H1 (cell line): ENCODE results near the gene HENMT1. TPM values are rescaled to one million over a fixed set of nuclear protein-coding genes. Genes with fewer than 3 reads are reported as not detected.

Experiments
- CTCF ChIA-PET: fragments of 300-600 bp; sonication (Branson Sonifier 250); formaldehyde crosslinking; loops from one replicate; lab custom pipeline; 2021; ENCODE audit not compliant: partially characterized antibody; lab: Charles Lee
- POLR2A ChIA-PET: fragments of 300-600 bp; sonication (Branson Sonifier 250); formaldehyde crosslinking; loops from one replicate; lab custom pipeline; 2021; ENCODE audit warnings: inconsistent platforms; ENCODE audit not compliant: partially characterized antibody; lab: Charles Lee
- DNase-seq, 2 experiments: peaks; one replicate each; pipeline versions ENCODE4 v3.0.0 to v3.0.0-alpha.2; 2010 to 2022; ENCODE audit warnings: low spot score in 2 of 2, low read depth in 1 of 2, mixed read lengths in 1 of 2
- FAIRE-seq: peaks from 2 replicates; lab custom pipeline; 2011; peaks lifted over from hg19 to GRCh38; lab: Jason Lieb, UNC
- H2AFZ ChIP-seq: 2 replicates; pipeline ENCODE4 v1.8.1; 2012; ENCODE audit warnings: low read length, inconsistent platforms
- H2AK5ac ChIP-seq: 2 replicates; pipeline ENCODE4 v1.6.1; 2013; ENCODE audit warnings: low read depth, low read length
- H2BK120ac ChIP-seq: replicated peaks from 2 replicates; pipeline ENCODE3; 2013; ENCODE audit warnings: low read depth, low read length, inconsistent platforms
- H2BK12ac ChIP-seq: 2 replicates; pipeline ENCODE4 v1.6.1; 2013; ENCODE audit warnings: low read depth, low read length
- H2BK15ac ChIP-seq: 2 replicates; pipeline ENCODE4 v1.6.1; 2013; ENCODE audit warnings: low read length
- H2BK20ac ChIP-seq: 2 replicates; pipeline ENCODE4 v1.6.1; 2013; ENCODE audit warnings: low read length
- H2BK5ac ChIP-seq: 2 replicates; pipeline ENCODE4 v1.6.1; 2013; ENCODE audit warnings: low read depth, low read length
- H3K14ac ChIP-seq: 2 replicates; pipeline ENCODE4 v1.6.1; 2013; ENCODE audit warnings: inconsistent platforms; ENCODE audit not compliant: insufficient read length
- H3K18ac ChIP-seq: 2 replicates; pipeline ENCODE4 v1.6.1; 2013; ENCODE audit warnings: low read length; ENCODE audit errors: extremely low read depth
- H3K23ac ChIP-seq: 2 replicates; pipeline ENCODE4 v1.6.1; 2013; ENCODE audit warnings: inconsistent platforms; ENCODE audit not compliant: insufficient read length
- H3K23me2 ChIP-seq: 2 replicates; pipeline ENCODE4 v1.6.1; 2013; ENCODE audit warnings: low read depth, low read length
- H3K27ac ChIP-seq: 2 replicates; pipeline ENCODE4 v1.6.1; 2011; ENCODE audit warnings: low read depth, low read length, inconsistent platforms
- H3K27me3 ChIP-seq, 4 experiments: replicated peaks in 1 of 4; 1 replicate in 1 of 4; 2 replicates in 3 of 4; pipeline versions ENCODE4 v1.6.1 to v1.8.1; 2011 to 2013; ENCODE audit warnings: low read length in 3 of 4, mild to moderate bottlenecking in 3 of 4, inconsistent platforms in 2 of 4, mixed read lengths in 2 of 4, moderate library complexity in 1 of 4; ENCODE audit not compliant: control insufficient read depth in 3 of 4, insufficient read depth in 3 of 4; ENCODE audit errors: extremely low read depth in 1 of 4
- H3K36me3 ChIP-seq, 4 experiments: 2 replicates each; pipeline versions ENCODE4 v1.6.1 to v1.8.1; 2011 to 2013; ENCODE audit warnings: mild to moderate bottlenecking in 4 of 4, low read length in 3 of 4, moderate library complexity in 2 of 4, control low read depth in 1 of 4, inconsistent platforms in 1 of 4; ENCODE audit not compliant: insufficient read depth in 4 of 4, control insufficient read depth in 2 of 4
- H3K4ac ChIP-seq: replicated peaks from 2 replicates; pipeline ENCODE3; 2013; ENCODE audit warnings: low read length, low read depth, mixed read lengths, inconsistent platforms; ENCODE audit not compliant: insufficient read length
- H3K4me1 ChIP-seq, 4 experiments: replicated peaks in 1 of 4; 1 replicate in 1 of 4; 2 replicates in 3 of 4; pipeline versions ENCODE4 v1.6.1 to v1.8.1; 2011 to 2013; ENCODE audit warnings: low read length in 3 of 4, inconsistent platforms in 2 of 4, mixed read lengths in 1 of 4; ENCODE audit not compliant: insufficient read depth in 4 of 4, control insufficient read depth in 3 of 4
- H3K4me2 ChIP-seq, 2 experiments: 2 replicates each; pipeline versions ENCODE4 v1.6.1 to v1.8.1; 2011 to 2013; ENCODE audit warnings: low read depth in 2 of 2, low read length in 2 of 2, control low read depth in 1 of 2, inconsistent platforms in 1 of 2, mild to moderate bottlenecking in 1 of 2; ENCODE audit not compliant: insufficient read depth in 1 of 2
- H3K4me3 ChIP-seq, 4 experiments: fragments of 200-600, 300-600 bp in 1 of 4; sonication (generic), shearing (Covaris generic), sonication (Bioruptor Twin) in 1 of 4; 2 replicates each; pipeline versions ENCODE4 v1.5.1 to v1.8.1; 2011 to 2016; ENCODE audit warnings: low read length in 4 of 4, low read depth in 3 of 4, control low read depth in 2 of 4, inconsistent platforms in 2 of 4, mild to moderate bottlenecking in 2 of 4, mixed read lengths in 1 of 4, moderate library complexity in 1 of 4; ENCODE audit not compliant: insufficient read depth in 2 of 4; ENCODE audit errors: extremely low read depth in 1 of 4
- H3K56ac ChIP-seq: replicated peaks from 2 replicates; pipeline ENCODE3; 2013; ENCODE audit warnings: low read depth, mild to moderate bottlenecking, mixed read lengths, low read length, inconsistent platforms; ENCODE audit not compliant: insufficient read length
- H3K79me1 ChIP-seq: 2 replicates; pipeline ENCODE4 v1.6.1; 2013; ENCODE audit warnings: low read depth, low read length, control low read depth
- H3K79me2 ChIP-seq, 2 experiments: 2 replicates each; pipeline versions ENCODE4 v1.6.1 to v1.8.1; 2012 to 2013; ENCODE audit warnings: low read length in 2 of 2, mild to moderate bottlenecking in 2 of 2, inconsistent platforms in 1 of 2; ENCODE audit not compliant: insufficient read depth in 2 of 2, control insufficient read depth in 1 of 2
- H3K9ac ChIP-seq, 4 experiments: replicated peaks in 1 of 4; 1 replicate in 1 of 4; 2 replicates in 3 of 4; pipeline versions ENCODE4 v1.6.1 to v1.8.1; 2011 to 2013; ENCODE audit warnings: low read depth in 3 of 4, low read length in 3 of 4, control low read depth in 2 of 4, mild to moderate bottlenecking in 2 of 4, moderate library complexity in 2 of 4, inconsistent platforms in 1 of 4; ENCODE audit errors: extremely low read depth in 1 of 4
- H3K9me3 ChIP-seq, 2 experiments: 2 replicates each; pipeline versions ENCODE4 v1.6.1 to v1.8.1; 2012 to 2013; ENCODE audit warnings: mild to moderate bottlenecking in 2 of 2, moderate library complexity in 2 of 2, control low read depth in 1 of 2, inconsistent platforms in 1 of 2, low read depth in 1 of 2, low read length in 1 of 2, mixed read lengths in 1 of 2; ENCODE audit not compliant: insufficient read depth in 2 of 2
- H4K20me1 ChIP-seq, 2 experiments: replicated peaks in 1 of 2; 2 replicates each; pipeline versions ENCODE3 to v1.8.1; 2011 to 2013; ENCODE audit warnings: inconsistent platforms in 2 of 2, low read length in 2 of 2, mild to moderate bottlenecking in 1 of 2; ENCODE audit not compliant: insufficient read depth in 2 of 2, control insufficient read depth in 1 of 2
- H4K5ac ChIP-seq: 2 replicates; pipeline ENCODE4 v1.6.1; 2013; ENCODE audit warnings: low read length, low read depth, mixed read lengths, inconsistent platforms; ENCODE audit not compliant: insufficient read length
- H4K8ac ChIP-seq: 2 replicates; pipeline ENCODE4 v1.8.0; 2013; ENCODE audit warnings: mild to moderate bottlenecking, moderate library complexity, low read length, inconsistent platforms; ENCODE audit not compliant: insufficient read depth; ENCODE audit errors: extremely low read depth
- H4K91ac ChIP-seq: replicated peaks from 2 replicates; pipeline ENCODE3; 2013; ENCODE audit warnings: low read length, mixed read lengths, inconsistent platforms; ENCODE audit not compliant: insufficient read length
- EGR1 ChIP-seq: IDR thresholded peaks from 2 replicates; pipeline ENCODE4 v1.6.1; 2011; ENCODE audit warnings: low read depth, low read length, borderline replicate concordance
- HDAC2 ChIP-seq, 2 experiments: fragments of 300-600 bp in 1 of 2; sonication (generic) in 1 of 2; IDR thresholded peaks; 2 replicates each; pipeline ENCODE4 v1.6.1; 2011 to 2012; ENCODE audit warnings: low read depth in 2 of 2, low read length in 2 of 2, mild to moderate bottlenecking in 2 of 2, moderate library complexity in 2 of 2, borderline replicate concordance in 1 of 2, inconsistent platforms in 1 of 2
- KDM4A ChIP-seq: IDR thresholded peaks from one replicate; pipeline ENCODE4 v1.7.1; 2012; ENCODE audit warnings: low read depth, mild to moderate bottlenecking, moderate library complexity, low read length, inconsistent platforms; ENCODE audit not compliant: severe bottlenecking
- POLR2AphosphoS5 ChIP-seq: IDR thresholded peaks from 2 replicates; pipeline ENCODE4 v1.6.1; 2011; ENCODE audit warnings: low read depth, low read length
- RBBP5 ChIP-seq: IDR thresholded peaks from 2 replicates; pipeline ENCODE4 v1.7.1; 2012; ENCODE audit warnings: low read depth, mild to moderate bottlenecking, inconsistent platforms, low read length, moderate library complexity, borderline replicate concordance
- RFX5 ChIP-seq: IDR thresholded peaks from 2 replicates; pipeline ENCODE4 v1.6.1; 2011; ENCODE audit warnings: low read depth, low read length, improper control_type of control experiment, borderline replicate concordance
- WGBS, 2 experiments: shearing (Covaris generic) in 1 of 2; methylation state at CpG; one replicate each; pipeline versions ENCODE4 v1.1.6 to v1.1.7; 2013 to 2015; ENCODE audit warnings: low lambda C conversion rate in 2 of 2, mixed read lengths in 2 of 2, inconsistent platforms in 1 of 2, low coverage in 1 of 2, missing lambda C conversion rate in 1 of 2; ENCODE audit not compliant: insufficient replicate concordance in 2 of 2, insufficient coverage in 1 of 2, insufficient read length in 1 of 2; ENCODE audit errors: extremely low coverage in 1 of 2, missing lambda C conversion rate in 1 of 2; 5-methylcytosine and 5-hydroxymethylcytosine counted together
- polyA plus RNA-seq, 7 experiments: library from polyadenylated mRNA; depleted of rRNA in 3 of 7; stranded (reverse) in 5 of 7; unstranded in 2 of 7; fragments of >200 nt in 5 of 7; fragments of 200-250 nt in 2 of 7; gene quantifications; 1 replicate in 5 of 7; 2 replicates in 1 of 7; 4 replicates in 1 of 7; pipeline versions ENCODE4 v1.2.1 to v1.2.3, GENCODE V29; 2011 to 2013; ENCODE audit warnings: missing spikeins in 2 of 7, mixed read lengths in 2 of 7
- total RNA-seq: library from RNA; stranded (reverse); fragmentation: NEBNext Ultra II Directional; extraction: Animal tissue kit (Norgen Biotek cat#: 25700); gene quantifications from 2 replicates; pipeline ENCODE4 v1.2.1, GENCODE V29; 2021

Gene HENMT1
- total and polyA plus RNA-seq, 2 of the 8 experiments (the other 6 are each of a cell fraction or from before 2014, with no cell fraction given) = 2.9 to 5.6 TPM

DNA sequence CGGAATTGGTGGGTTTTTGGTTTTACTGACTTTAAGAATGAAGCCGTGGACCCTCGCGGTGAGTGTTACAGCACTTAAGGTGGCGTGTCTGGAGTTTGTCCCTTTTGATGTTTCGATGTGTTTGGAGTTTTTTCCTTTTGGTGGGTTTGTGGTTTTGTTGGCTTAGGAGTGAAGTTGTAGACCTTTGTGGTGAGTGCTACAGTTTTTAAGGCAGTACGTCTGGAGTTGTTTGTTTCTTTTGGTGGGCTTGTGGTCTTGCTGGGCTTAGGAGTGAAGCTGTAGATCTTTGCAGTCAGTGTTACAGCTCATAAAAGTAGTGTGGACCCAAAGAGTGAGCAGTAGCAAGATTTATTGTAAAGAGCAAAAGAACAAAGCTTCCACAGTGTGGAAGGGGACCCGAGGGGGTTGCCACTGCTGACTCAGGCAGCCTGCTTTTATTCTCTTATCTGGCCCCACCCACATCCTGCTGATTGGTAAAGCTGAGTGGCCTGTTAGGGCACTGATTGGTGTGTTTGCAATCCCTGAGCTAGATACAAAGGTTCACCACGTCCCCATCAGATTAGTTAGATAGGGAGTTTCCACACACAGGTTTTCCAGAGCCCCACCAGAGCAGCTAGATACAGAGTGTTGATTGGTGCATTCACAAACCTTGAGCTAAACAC, 20.9 kb downstream of the HENMT1 start:
- no peak overlapping the region for H3K14ac ChIP-seq
- no peak overlapping the region for H3K9ac ChIP-seq
- H3K27me3 ChIP-seq = no peaks in the 10 kb centered on the region
- H2BK12ac ChIP-seq = no peak overlapping the region
- no peak overlapping the region for H4K91ac ChIP-seq
- ChIA-PET POLR2A (interaction anchor here (1.5 kb wide), 1 partner anchor 52 kb away, joined by 3 read pairs; the partner anchor contains the start of gene PRPF38B), CTCF (interaction anchor here (0.7 to 1.7 kb wide), 3 partner anchors 9 to 127 kb away, joined by 3 to 6 read pairs (median 3); partner anchors contain the start of gene EEIG2)
- no peak for DNase-seq
- no peak overlapping the region for H3K4ac ChIP-seq
- no peaks in the 10 kb centered on the region for H3K23me2 ChIP-seq
- no peak overlapping the region for H2BK15ac ChIP-seq
- no peak overlapping the region for H3K56ac ChIP-seq
- no peak overlapping the region for H3K4me2 ChIP-seq
- H3K9me3 ChIP-seq = no peaks in the 10 kb centered on the region
- H2BK120ac ChIP-seq = no peak overlapping the region
- H4K5ac ChIP-seq = no peak overlapping the region
- no peaks in the 10 kb centered on the region for H4K20me1 ChIP-seq
- no peak overlapping the region for H3K4me3 ChIP-seq
- no peaks in the 10 kb centered on the region for H3K4me1 ChIP-seq
- WGBS, 2 experiments = 93% methylated on average over 9 of the region's 9 CpGs; no CpG with 5 or more reads in 1 of the 2 experiments
- no peak overlapping the region for H2BK5ac ChIP-seq
- H3K18ac ChIP-seq = no peak overlapping the region
- no peak overlapping the region for H2AK5ac ChIP-seq
- TF ChIP-seq POLR2AphosphoS5 (no peak), RFX5 (no peak), RBBP5 (no peak), HDAC2 (IDR thresholded peaks at IDR 0.05; ENCODE audit: borderline replicate concordance in 1 of 2, low read depth in 2 of 2, low read length in 2 of 2) (no peak), KDM4A (no peak), EGR1 (no peak)
- TF ChIP-seq, all 59 proteins: peak for 0
- Histone ChIP-seq H3K23ac (no peak overlapping the region), H4K8ac (no peak overlapping the region), H3K27ac (no peak overlapping the region), H3K79me2 (no peaks in the 10 kb centered on the region), H3K36me3 (no peaks in the 10 kb centered on the region; a peak in 3 of 8 replicates), H2AFZ (no peak overlapping the region), H2BK20ac (no peak overlapping the region), H3K79me1 (no peaks in the 10 kb centered on the region)
- FAIRE-seq = no peak
